HG02610 (cell line): ENCODE results near the gene MYCBP2.
"Not testable (repeated sequence)": the region's sequence is repeated elsewhere in the genome, so short reads cannot be mapped to it uniquely, and the experiment has no call there.

Source experiments
- ATAC-seq: cut with Tn5 transposase; IDR thresholded peaks from one replicate; pipeline ENCODE4 v1.9.1; 2021; ENCODE audit warnings: mild to moderate bottlenecking, moderate library complexity; ENCODE audit not compliant: unreplicated experiment

MYCBP2 gene

DNA sequence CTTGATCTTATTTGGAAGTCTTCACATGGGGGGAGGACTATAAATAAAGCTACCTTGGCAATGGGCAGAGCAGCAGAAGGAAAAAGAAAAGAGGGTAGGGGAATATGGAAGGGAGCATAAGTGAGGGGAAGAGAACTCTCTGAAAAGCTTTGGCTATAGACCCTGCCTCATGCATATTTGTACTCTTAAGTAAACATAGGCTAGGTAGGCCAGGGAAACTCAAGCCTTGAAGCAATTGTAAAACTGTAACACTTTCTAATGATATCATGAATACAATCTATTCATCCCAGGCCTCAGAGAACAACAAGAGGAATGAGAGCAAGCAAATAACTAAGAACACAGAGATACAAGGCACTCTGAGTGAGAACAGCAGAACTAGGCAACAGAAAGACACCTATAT, 20.4 kb downstream of the MYCBP2 start:
- no peak for ATAC-seq

DNA sequence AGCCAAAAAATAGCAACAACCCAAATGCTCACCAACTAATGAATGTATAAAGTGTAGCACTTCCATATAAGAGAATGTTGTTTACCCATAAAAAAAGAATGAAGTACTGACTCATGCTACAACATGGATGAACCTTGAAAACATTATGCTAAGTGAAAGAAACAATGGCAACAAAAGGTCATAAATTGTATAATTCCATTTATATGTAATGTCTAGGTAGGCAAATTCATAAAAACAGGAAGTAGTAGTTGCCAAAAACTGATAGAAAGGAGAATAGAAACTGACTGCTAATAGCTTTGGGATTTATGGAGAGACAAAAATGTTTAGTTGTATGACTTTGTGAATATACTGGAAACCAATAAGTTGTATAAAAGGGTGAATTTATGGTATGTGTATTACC, 21.6 kb downstream of the MYCBP2 start:
- ATAC-seq, result no peak

DNA sequence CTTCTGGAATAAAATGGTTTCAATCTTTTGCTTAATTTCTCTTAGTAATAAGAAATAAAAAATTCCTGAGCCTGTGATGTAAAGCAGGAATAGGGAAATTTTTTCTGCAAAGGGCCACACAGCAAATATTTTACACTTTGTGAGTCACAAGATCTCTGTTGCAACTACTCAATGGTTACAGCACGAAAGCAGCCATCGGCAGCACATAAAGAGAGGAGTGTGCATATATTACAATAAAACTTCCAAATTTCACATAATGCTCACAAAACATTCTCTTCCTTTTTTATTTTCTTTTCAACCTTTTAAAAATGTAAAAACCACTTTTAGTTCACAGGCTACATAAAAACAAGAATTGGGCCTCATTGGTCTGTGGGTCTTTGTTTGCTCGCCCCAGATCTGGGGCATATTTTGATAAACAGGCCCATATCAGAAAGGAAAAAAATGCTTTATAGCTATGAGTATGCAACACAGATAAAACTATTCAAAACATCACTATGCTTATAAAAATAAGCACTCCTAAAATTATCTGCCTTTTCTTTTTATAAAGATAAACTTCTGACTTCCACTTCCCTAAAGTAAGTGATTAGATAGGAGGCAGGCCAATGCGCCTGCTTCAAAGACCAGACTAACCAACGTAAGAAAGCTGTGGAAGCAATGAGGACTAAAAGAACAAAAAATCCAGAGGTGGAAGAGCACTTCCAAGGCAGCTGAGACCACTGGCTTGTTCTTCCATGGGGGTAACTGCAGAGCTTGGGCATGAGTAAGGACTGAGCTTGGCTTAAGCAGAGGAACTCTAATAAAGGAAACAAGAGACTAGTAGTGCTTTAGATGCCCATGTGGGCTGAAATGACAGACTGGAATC, 26.5 kb downstream of the MYCBP2 start:
- ATAC-seq, result no peak

DNA sequence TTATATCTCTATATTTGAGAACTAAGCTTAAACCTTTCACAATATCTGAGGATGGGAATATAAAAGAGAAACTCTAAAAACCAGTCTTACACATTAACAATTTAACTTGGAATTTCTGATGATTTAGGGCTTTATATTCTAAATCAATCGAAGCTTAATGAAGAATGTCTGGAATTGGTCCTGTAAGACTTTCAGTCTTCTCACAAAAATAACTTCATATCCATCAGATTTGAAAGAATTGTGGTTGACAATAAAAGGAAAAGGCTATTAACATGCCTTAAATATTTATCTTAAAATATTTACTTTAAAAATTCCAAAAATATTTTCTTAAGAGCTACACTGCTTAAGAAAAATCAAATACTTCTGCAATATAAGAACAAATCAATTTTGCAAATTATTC, 27.3 kb downstream of the MYCBP2 start:
- ATAC-seq, result no peak

DNA sequence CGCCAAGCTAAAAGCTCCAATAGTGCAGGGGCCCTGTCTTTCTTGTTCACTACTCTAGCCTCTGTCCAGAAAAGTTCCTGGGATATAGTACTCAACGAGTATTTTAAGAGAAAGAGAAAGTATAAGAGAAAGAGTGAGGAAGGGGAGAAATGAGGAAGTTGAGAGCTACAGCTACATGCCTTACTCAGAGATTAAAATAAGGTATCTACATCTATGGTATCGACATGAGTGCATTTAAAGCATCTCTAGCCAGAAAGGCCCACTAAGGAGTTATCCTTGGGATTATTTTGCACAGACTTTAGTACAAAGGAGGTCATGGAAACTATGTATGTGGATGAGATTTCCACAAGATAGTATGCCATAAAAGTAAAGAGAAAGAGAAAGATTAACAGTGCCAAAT, 28.5 kb downstream of the MYCBP2 start:
- ATAC-seq, result peak; percentile 93

DNA sequence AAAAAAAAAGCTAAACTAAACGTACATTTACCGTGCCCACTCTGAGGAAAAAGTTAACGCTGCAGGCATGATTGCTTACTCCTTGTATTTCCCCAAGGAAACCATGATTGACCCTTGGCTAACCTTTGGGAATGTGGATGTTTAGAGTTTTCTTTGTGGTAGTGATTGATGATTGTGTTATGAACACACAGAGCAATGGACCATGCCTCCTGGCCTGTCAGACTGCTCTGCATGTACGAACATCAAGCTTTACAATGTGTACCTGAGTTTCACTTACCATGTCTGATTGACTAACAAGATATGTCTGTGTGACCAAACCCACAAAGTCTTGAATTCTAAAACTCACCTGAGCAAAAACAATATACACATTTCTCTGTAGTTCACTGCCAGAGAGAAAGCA, 35.1 kb downstream of the MYCBP2 start:
- no peak for ATAC-seq

DNA sequence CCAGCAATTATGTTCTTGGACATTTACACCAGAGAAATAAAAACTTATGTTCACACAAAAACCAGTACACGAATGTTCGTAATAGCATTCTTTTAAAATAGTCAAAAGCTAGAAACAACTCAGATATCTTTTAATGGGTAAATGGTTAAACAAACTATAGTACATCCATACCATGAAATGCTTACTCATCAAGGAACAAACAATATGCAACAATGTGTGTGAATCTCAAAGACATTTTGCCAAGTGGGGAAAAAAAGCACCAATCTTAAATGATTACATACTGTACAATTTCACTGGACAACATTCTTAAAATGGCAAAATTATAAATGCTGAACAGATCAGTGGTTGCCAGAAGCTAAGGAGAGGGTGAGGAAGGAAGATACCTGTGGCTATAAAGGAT, 36.6 kb downstream of the MYCBP2 start:
- ATAC-seq, result no peak

DNA sequence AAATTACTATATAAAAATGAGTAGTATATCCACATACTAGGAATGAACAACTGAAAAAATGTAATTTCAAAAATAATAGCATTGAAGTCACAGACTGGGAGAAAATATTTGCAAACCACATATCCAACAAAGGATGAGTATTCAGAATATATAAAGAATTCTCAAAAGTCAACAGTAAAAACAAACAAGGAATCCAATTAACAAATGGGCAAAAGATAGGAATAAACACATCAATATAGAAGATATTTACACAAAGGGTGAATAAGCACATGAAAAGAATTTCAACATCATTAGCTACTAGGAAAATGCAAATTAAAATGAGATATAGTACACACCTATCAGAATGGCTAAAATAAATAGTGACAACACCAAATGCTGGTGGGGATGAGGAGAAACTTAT, 37.0 kb downstream of the MYCBP2 start:
- ATAC-seq, result no peak

DNA sequence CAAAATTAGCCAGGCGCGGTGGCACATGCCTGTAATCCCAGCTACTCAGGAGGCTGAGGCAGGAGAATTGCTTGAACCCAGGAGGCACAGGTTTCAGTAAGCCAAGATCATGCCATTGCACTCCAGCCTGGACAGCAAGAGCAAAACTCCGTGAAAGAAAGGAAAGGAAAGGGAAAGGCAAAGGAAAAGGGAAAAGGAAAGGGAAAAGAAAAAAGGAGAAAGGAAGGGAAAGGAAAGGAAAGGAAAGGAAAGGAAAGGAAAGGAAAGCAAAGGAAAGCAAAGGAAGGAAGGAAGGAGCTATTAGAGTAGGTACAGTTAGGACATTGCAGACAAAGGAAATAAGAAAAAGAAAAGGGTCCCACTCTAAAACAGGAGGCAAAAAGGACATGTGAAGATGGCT, 41.3 kb downstream of the MYCBP2 start:
- not testable (repeated sequence) for ATAC-seq

DNA sequence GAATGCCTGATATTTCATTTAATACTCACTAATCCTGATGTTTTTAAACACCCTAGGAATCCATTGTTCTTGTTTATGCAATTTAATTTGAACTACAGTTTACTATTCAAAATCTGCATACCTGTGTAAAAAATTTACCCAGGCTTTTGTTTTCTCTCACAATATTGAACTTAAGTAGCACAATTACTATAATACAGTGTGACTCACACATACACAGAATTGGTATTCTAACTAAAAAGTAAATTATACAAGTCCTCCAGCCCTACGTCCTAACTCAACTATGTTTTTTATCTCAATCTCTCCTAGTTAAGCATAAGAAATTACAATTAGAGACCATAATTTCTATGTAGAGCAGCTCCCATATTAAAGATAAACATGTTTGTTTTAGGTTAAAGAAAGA, 41.8 kb downstream of the MYCBP2 start:
- no peak for ATAC-seq

DNA sequence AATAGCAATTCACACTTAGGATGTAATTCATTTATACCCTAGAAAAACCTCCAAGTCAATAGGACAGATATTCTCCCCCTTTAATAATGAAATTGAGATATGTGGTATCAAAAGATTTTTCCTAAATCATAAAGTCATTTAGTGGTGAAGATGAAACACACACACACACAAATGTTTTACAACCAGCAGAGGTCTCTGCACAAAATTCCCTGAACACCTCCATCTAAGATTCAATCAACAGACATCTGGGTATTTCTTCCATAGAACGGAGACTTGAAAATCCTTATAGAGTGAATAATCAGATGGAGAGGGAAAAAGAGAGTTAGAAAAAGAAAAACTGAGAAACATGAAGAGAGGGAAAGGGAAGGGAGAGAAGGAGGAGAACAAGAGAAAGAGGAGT, 52.8 kb downstream of the MYCBP2 start:
- ATAC-seq, result no peak

DNA sequence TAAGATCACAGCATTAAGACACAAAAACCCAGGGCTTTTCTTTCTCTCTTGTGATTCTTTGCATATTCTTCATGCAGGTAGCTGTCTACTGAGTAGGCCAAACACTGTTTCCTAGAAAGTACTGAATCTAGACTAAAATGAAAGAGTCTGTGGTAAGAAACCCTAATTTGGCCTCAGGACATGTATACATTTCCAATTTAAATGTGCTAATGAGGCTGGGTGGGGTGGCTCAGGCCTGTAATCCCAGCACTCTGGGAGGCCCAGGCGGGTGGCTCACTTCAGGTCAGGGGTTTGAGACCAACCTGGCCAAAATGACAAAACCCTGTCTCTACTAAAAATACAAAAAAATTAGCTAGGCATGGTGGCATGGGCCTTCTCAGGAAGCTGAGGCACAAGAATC, 57.8 kb downstream of the MYCBP2 start:
- no peak for ATAC-seq

DNA sequence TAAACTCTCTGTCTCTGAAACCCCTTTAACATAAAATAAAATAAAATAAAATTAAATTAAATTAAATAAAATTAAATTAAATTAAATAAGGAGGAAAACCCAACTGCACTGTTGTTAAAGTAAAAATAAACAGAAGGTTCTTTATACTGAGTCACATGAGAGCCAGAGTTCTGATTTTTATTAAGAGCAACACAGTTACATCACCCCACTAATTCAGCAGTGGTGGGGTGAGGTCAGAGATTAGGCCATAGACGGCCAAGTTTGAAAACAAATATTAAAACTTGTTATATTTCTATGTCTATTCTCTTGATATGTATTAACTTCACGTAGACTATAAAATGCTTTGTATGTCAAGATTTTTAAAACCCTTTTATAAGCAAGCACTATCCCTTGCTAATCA, 59.5 kb downstream of the MYCBP2 start:
- no peak for ATAC-seq

DNA sequence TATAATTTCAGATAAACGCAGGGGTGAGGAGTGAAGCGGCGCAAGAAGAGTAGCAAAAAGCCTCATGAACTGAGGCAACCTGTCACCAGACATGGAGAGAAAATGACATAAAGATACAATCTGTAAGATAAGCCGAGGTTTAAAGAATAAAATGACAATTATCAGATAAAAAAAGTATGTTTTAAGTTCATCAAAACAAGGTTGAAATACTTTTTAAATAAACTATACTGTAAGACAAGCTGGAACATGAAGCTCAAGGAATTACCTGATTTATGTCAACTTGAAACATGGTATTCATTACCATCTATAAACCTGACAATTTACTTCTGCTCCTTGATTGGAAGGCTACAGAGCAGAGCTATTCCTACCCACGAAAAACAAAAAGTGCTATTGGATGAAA, 61.6 kb downstream of the MYCBP2 start:
- no peak for ATAC-seq

DNA sequence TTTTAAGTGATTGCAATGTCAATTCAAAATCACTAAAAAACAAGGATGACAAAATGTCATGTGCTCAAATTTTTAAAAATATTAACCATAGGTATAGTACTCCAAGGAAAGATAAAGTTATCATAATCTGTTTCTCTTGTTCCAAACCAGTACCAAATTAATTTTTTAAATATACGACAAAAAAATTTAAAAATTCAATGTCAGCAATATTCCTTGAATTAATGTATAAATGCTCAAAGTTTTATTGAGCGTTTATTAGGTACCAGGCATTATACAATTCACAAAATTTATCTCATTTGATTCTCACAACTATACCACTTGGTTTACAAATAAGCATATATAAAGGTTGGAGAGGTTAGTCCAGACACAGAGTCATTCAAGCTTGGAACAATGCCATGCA, 64.7 kb downstream of the MYCBP2 start:
- ATAC-seq, result no peak

DNA sequence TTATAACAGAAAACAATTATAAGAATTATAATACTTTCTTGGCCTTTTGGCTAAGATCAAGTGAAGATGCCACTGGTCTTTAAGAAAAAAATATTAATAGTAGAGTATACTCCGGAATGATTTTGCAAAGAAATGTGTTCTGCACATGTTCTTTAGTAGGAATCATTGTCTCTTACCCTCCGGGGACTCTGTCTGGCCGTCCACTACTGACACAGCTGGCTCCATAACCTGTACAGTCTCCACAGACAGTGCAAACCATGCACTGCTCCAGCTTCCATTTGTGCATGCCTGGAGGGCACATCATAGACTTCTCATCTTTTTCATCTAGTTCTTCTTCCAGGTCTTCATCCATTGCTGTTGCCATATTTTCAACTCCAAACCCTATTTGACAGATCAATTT, 75.9 kb downstream of the MYCBP2 start:
- ATAC-seq, result no peak

DNA sequence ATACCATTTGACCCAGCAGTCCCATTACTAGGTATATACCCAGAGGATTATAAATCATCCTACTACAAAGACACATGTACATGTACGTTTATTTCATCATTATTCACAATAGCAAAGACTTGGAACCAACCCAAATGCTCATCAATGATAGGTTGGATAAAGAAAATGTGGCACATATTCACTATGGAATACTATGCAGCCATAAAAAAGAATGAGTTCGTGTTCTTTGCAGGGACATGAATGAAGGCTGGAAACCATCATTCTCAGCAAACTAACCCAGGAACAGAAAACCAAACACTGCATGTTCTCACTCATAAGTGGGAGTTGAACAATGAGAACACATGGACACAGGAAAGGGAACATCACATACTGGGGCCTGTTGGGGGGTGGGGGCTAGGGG, 81.7 kb downstream of the MYCBP2 start:
- ATAC-seq, result not testable (repeated sequence)

DNA sequence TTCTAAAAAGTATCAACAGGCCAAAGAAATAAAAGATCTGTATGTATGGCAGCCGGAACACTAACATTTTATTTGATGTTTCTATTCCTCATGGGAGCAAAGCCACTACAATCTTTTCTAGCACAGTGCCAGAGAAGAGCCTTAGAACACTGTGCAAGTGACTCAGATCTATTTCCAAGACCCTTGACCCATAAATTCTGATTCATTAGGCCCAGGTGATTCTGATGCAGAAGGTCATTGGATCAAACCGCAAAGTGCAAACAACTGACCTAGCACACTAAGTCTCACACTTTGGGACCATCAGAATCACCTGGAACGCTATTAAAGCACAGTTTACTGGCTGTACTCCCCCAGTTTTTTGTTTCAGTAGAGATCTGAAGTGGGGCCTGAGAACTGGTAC, 87.6 kb downstream of the MYCBP2 start:
- no peak for ATAC-seq

DNA sequence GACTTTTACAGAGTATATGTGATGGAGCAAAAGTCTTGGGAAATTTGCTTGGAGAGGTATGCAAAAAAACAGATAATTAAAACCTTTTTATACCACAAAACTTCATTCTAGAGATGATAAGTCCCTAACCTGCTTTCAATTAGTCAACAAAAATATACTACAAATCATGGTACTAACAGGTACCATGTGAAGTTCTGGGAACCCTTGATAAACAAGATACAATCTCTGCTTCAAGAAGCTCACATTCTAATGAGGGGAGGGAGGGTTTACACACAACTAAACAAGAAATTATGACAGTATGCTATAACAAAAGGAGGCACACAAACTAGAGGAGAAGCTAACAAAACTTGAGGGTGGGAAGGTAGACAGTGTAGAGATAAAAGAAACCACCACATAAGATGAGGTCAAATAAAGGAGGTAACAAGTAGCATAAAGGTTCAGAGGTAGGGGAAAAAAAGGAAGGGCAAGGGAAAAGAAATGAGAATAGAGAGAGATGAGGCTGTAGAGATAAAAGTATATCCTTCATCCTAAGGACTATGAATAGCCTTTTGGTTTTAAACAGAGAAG, 91.4 kb downstream of the MYCBP2 start:
- no peak for ATAC-seq

DNA sequence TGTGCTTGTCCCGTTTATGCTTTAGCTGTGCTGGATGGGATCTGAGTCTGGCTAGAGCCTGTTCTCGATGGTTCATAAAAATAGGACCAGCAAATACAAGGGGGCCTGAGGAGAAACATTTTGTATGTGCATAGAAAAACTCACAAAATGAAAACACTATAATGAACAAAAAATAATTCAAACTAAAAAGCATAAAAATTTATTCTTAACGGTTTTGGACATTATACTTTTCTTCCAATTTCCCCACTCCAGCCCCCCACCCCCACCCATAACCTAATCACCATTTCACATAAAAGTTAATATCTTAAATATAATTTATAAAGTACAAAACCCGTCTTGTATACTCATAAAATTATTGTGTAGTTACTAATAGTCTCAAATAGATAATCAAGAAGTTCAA, 93.7 kb downstream of the MYCBP2 start:
- no peak for ATAC-seq

DNA sequence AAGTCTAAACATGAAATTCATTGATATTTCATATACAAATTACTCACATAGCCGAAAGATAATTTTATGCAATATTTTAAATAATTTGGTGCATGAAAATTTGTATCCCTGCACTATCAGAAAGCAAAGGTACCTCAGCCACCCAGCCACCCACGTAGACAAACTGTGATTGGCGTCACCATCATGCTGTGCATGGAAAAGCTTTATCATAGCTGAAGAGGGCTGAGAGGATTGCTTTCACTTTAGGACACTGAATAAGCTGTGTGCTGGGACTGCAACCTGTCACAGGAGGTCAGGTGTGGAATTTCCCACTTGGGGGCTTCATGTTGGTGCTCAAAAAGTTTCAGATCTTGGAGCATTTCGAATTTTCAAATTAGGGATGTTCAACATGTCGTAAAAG, 96.3 kb downstream of the MYCBP2 start:
- no peak for ATAC-seq

DNA sequence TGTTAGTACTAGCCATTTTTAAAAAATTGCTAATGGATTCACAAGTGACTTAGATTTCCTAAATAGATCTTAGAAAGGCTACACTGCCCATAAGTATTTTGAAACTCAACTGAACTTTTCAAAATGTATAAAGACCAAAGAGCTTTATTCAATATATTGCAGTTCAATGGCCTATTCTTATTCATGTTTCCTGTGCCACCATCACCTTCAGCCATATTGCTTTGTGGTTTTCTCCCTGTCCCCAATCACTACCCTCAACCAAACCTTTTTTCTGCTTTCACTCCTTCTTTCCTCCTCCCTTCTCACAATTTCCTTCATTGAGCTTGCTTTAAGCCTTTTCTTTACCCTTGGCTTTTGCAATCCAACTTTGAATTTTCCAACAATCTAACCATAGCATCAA, 100.9 kb downstream of the MYCBP2 start:
- ATAC-seq, result no peak

DNA sequence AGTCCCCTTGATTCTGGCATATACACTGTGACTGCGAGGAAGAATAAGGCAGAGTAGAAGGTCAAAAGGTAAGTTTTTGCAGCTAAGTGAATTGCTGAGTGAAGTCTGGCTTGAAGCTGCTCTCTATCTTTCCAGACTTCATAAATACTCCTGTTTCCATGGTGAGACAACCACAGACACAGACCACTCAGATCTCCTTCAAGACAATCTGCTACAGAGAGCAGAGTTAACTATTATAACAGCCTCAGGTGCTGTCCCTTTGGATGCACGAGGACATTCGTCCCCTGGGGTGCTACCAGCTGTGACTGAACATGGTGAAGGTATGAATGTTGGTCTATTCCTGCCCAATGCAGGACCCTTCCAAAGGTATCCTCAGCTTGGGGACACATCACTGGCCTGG, 104.0 kb downstream of the MYCBP2 start:
- peak; percentile 50 for ATAC-seq
